HCT116 (cell line): ENCODE results near the gene MYCN.

Source experiments
- EZH2 ChIP-seq: fragments of 200-600 bp; sonication (generic); IDR thresholded peaks from 2 replicates; pipeline ENCODE4 v1.6.1; 2017; ENCODE audit warnings: antibody characterized with exemption, mixed run types
- POLR2A ChIP-seq: IDR thresholded peaks from 2 replicates; pipeline ENCODE4 v1.7.0; 2011; ENCODE audit warnings: borderline replicate concordance; ENCODE audit not compliant: insufficient read depth, insufficient read length; ENCODE audit errors: extremely low read depth
- RAD21 ChIP-seq: IDR thresholded peaks from 2 replicates; pipeline ENCODE4 v1.6.1; 2012; ENCODE audit warnings: low read depth, mild to moderate bottlenecking

DNA sequence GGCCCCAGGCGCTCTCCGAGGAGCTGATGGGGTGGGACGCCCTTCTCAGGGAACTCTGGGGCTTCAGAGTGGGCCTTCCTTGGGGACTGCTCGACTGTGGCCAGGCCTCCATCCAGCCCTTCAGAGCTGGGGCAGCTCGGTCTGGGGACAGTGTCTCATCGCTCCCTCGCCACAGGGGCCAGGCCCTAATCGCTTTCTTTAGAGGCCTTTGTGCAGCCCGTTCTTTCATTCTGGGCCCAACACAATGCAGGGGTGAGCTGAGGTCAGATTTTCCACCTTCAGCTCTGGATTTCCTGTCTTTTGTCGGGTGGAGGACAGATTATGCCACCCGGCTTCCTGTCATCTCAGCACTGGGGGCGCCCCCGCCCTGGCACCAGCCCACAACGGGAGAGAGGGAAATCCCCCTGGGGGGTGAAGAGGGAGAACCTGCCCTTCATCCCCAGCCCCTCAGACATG lies 25.2 kb downstream of the MYCN start:
- no peak for TF ChIP-seq EZH2
- no peak for TF ChIP-seq POLR2A
- no peak for TF ChIP-seq RAD21
